Neural progenitor cell (in vitro differentiated cells): ENCODE measurements around the gene RAPGEF2. TPM values are rescaled to one million over a fixed set of nuclear protein-coding genes. Genes with fewer than 3 reads are reported as not detected.

ENCODE experiments used
- DNase-seq: peaks from one replicate; pipeline ENCODE4 v3.0.0-alpha.2; 2016; ENCODE audit warnings: low spot score
- H2AFZ ChIP-seq: fragments of 200-600 bp; sonication (generic); replicated peaks from 2 replicates; pipeline ENCODE4 v1.6.1; 2016; ENCODE audit warnings: antibody characterized with exemption
- H3F3A ChIP-seq: fragments of 200-600 bp; sonication (generic); 2 replicates; pipeline ENCODE4 v1.6.1; 2016; ENCODE audit warnings: antibody characterized with exemption, low read depth
- H3K27ac ChIP-seq: fragments of 200-600 bp; sonication (generic); 2 replicates; pipeline ENCODE4 v1.5.1; 2016; ENCODE audit warnings: mild to moderate bottlenecking
- H3K27me3 ChIP-seq: fragments of 200-600 bp; sonication (generic); 2 replicates; pipeline ENCODE4 v1.6.1; 2016; ENCODE audit warnings: mild to moderate bottlenecking, moderate library complexity
- H3K36me3 ChIP-seq: fragments of 200-600 bp; sonication (generic); 2 replicates; pipeline ENCODE4 v1.5.1; 2016
- H3K4me1 ChIP-seq: fragments of 200-600 bp; sonication (generic); 2 replicates; pipeline ENCODE4 v1.6.1; 2016; ENCODE audit warnings: mixed run types
- H3K4me2 ChIP-seq: fragments of 200-600 bp; sonication (generic); 2 replicates; pipeline ENCODE4 v1.6.1; 2016
- H3K4me3 ChIP-seq: fragments of 200-600 bp; sonication (generic); 2 replicates; pipeline ENCODE4 v1.5.1; 2016
- H3K79me2 ChIP-seq: fragments of 200-600 bp; sonication (generic); 2 replicates; pipeline ENCODE4 v1.6.1; 2016; ENCODE audit warnings: low read depth
- H3K9ac ChIP-seq: fragments of 200-600 bp; sonication (generic); 2 replicates; pipeline ENCODE4 v1.6.1; 2016
- H3K9me3 ChIP-seq: fragments of 200-600 bp; sonication (generic); 2 replicates; pipeline ENCODE4 v1.5.1; 2016; ENCODE audit warnings: low read depth
- H4K20me1 ChIP-seq: fragments of 200-600 bp; sonication (generic); 2 replicates; pipeline ENCODE4 v1.6.1; 2016; ENCODE audit warnings: low read depth
- H3K27ac Mint-ChIP-seq: 3 replicates; pipeline ENCODE4 v1.8.0; 2021; ENCODE audit warnings: mixed read lengths
- H3K27me3 Mint-ChIP-seq: 2 replicates; pipeline ENCODE4 v1.8.0; 2022; ENCODE audit warnings: low read depth, mild to moderate bottlenecking, inconsistent platforms, moderate library complexity, mixed read lengths; ENCODE audit not compliant: insufficient read depth
- H3K36me3 Mint-ChIP-seq: 3 replicates; pipeline ENCODE4 v1.8.0; 2021; ENCODE audit warnings: mixed read lengths
- H3K4me1 Mint-ChIP-seq: 3 replicates; pipeline ENCODE4 v1.8.0; 2021; ENCODE audit warnings: mixed read lengths
- H3K4me3 Mint-ChIP-seq: 3 replicates; pipeline ENCODE4 v1.8.0; 2021; ENCODE audit warnings: mild to moderate bottlenecking, moderate library complexity, mixed read lengths
- H3K9me3 Mint-ChIP-seq: 3 replicates; pipeline ENCODE4 v1.8.0; 2020; ENCODE audit warnings: mixed read lengths
- EZH2 ChIP-seq: fragments of 200-600 bp; sonication (generic); IDR thresholded peaks from 2 replicates; pipeline ENCODE4 v1.6.1; 2017; ENCODE audit warnings: antibody characterized with exemption, mild to moderate bottlenecking, moderate library complexity
- EZH2phosphoT487 ChIP-seq: fragments of 200-600 bp; sonication (generic); IDR thresholded peaks from 2 replicates; pipeline ENCODE4 v1.6.1; 2017; ENCODE audit warnings: antibody characterized with exemption
- total RNA-seq: library from RNA; depleted of rRNA; stranded (reverse); fragments of >200 nt; gene quantifications from 2 replicates; pipeline ENCODE4 v1.2.3, GENCODE V29; 2015; ENCODE audit warnings: low replicate concordance
- TF ChIP-seq, protein P1 (sequence below): fragments of 200-600 bp; sonication (generic); IDR thresholded peaks from 2 replicates; pipeline ENCODE4 v1.5.1; 2017; ENCODE audit warnings: antibody characterized with exemption, mild to moderate bottlenecking

RAPGEF2 gene
- total RNA-seq, 1 donor from 2014 or later, result 70.4 TPM

DNA sequence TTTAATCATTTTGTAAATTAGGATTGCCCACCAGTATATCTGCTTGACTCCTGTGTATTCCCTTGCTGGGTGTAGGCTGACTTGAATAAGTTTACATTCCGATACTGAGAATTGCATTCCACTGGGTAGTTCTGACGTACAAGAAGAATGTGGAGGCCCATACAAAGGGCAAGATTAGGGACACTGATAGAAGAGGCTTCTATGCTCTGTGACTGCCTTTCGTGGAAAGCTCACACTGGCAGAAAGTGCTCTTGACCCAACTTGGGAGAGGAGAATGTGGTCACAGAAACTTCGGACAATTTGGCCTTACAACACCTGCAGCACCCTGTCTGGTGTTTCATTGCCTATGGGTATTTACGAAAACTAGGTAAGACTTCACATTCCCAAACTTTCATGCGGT is 126.3 kb downstream of the RAPGEF2 start:
- H3K4me3 ChIP-seq, result no peak overlapping the region
- no peaks in the 10 kb centered on the region for H3K9me3 ChIP-seq
- no peak overlapping the region for H3K9ac ChIP-seq
- H3K4me1 Mint-ChIP-seq, result peaks cover 16% of the 10 kb centered on the region
- no peak overlapping the region for H2AFZ ChIP-seq
- H3K27ac Mint-ChIP-seq, result peak overlapping the region; percentile 50
- H3K9me3 Mint-ChIP-seq, result peaks cover 19% of the 10 kb centered on the region
- H3K4me2 ChIP-seq, result peak overlapping the region; percentile 59
- no peaks in the 10 kb centered on the region for H3K27me3 ChIP-seq
- H3K36me3 ChIP-seq, result no peaks in the 10 kb centered on the region
- H3K36me3 Mint-ChIP-seq, result peaks cover 20% of the 10 kb centered on the region
- H3K4me1 ChIP-seq, result peaks cover 10% of the 10 kb centered on the region
- peak overlapping the region; percentile 26 for H3K27ac ChIP-seq
- H3F3A ChIP-seq, result no peaks in the 10 kb centered on the region
- H3K79me2 ChIP-seq, result peaks cover 52% of the 10 kb centered on the region
- no peak overlapping the region for H3K4me3 Mint-ChIP-seq
- TF ChIP-seq, protein P1, sequence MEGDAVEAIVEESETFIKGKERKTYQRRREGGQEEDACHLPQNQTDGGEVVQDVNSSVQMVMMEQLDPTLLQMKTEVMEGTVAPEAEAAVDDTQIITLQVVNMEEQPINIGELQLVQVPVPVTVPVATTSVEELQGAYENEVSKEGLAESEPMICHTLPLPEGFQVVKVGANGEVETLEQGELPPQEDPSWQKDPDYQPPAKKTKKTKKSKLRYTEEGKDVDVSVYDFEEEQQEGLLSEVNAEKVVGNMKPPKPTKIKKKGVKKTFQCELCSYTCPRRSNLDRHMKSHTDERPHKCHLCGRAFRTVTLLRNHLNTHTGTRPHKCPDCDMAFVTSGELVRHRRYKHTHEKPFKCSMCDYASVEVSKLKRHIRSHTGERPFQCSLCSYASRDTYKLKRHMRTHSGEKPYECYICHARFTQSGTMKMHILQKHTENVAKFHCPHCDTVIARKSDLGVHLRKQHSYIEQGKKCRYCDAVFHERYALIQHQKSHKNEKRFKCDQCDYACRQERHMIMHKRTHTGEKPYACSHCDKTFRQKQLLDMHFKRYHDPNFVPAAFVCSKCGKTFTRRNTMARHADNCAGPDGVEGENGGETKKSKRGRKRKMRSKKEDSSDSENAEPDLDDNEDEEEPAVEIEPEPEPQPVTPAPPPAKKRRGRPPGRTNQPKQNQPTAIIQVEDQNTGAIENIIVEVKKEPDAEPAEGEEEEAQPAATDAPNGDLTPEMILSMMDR, result no peak
- no peak for TF ChIP-seq EZH2
- no peak for TF ChIP-seq EZH2phosphoT487
- peak; percentile 84 for DNase-seq
- no peaks in the 10 kb centered on the region for H3K27me3 Mint-ChIP-seq
- peaks cover 5% of the 10 kb centered on the region for H4K20me1 ChIP-seq

DNA sequence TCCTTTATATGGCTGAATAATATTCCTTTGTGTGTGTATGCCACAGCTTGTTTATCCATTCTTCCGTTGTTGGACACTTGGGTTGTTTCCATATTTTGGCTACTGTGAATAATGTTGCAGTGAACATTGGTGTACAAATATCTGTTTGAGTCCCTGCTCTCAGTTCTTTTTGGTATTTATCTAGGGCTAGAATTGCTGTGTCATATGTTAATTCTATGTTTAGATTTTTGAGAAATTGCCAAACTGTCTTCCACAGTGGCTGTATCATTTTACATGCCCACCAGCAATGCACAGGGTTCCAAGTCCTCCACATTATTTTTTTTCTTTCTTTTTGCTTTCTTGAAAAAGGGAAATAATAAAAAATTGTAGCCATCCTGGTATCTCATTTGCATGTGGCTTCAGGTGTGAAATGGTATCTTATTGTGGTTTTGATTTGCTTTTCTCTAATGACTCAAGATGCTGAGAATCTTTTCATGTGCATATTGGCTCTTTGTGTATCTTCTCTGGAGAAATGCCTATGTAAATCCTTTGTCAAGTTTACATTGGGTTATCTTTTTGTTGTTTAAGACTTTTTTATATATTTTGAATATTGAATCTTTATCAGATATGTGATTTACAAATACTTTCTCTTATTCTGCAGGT is 129.7 kb downstream of the RAPGEF2 start:
- no peak overlapping the region for H3K9ac ChIP-seq
- Mint-ChIP-seq H3K36me3 (peaks cover 23% of the 10 kb centered on the region), H3K4me3 (no peak overlapping the region), H3K27me3 (no peaks in the 10 kb centered on the region), H3K27ac (no peak overlapping the region), H3K4me1 (peaks cover 15% of the 10 kb centered on the region), H3K9me3 (peaks cover 29% of the 10 kb centered on the region)
- no peaks in the 10 kb centered on the region for H3K27me3 ChIP-seq
- TF ChIP-seq EZH2phosphoT487 (no peak), EZH2 (no peak)
- TF ChIP-seq, protein P1, result no peak
- H4K20me1 ChIP-seq, result no peaks in the 10 kb centered on the region
- H3K9me3 ChIP-seq, result no peaks in the 10 kb centered on the region
- H3K4me2 ChIP-seq, result no peak overlapping the region
- no peak for DNase-seq
- no peak overlapping the region for H3K27ac ChIP-seq
- H2AFZ ChIP-seq, result no peak overlapping the region
- no peak overlapping the region for H3K4me3 ChIP-seq
- H3K79me2 ChIP-seq, result peaks cover 48% of the 10 kb centered on the region
- H3F3A ChIP-seq, result peaks cover 5% of the 10 kb centered on the region
- H3K36me3 ChIP-seq, result no peaks in the 10 kb centered on the region
- peaks cover 15% of the 10 kb centered on the region for H3K4me1 ChIP-seq

DNA sequence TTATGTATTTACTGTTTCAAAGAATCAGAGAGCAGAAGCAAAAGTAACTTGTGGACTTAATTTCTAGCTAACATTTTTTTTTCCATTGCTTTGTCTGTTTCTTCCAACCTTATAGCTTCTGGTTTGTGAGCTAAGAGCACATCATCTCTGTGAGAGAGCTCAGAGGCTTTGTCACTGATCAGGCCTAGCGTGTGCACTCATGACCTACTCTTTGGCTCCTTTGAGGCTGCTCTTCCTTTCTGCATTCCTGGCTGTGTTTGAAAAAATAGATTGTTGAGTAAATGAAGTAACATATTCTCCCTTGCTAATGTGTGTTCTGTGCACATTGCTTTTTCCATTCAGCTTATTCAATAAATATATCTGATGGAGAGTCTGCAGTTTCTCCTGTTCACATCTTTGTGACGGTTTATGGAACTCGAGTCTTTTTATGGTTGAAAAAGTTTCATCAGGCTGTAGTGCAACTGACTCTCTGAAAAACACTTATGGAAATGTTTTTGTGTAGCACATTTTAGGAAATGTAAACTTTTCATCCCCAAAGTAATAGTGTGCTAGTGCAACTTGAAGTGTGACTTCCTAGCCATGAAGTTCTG is 133.0 kb downstream of the RAPGEF2 start:
- Mint-ChIP-seq H3K4me3 (no peak overlapping the region), H3K9me3 (peaks cover 29% of the 10 kb centered on the region), H3K27me3 (no peaks in the 10 kb centered on the region), H3K27ac (peak overlapping the region; percentile 59), H3K36me3 (peaks cover 23% of the 10 kb centered on the region), H3K4me1 (no peaks in the 10 kb centered on the region)
- H3K4me3 ChIP-seq, result no peak overlapping the region
- no peaks in the 10 kb centered on the region for H3K27me3 ChIP-seq
- H3K9me3 ChIP-seq, result no peaks in the 10 kb centered on the region
- H3K27ac ChIP-seq, result peak overlapping the region; percentile 68
- H4K20me1 ChIP-seq, result no peaks in the 10 kb centered on the region
- H3K9ac ChIP-seq, result no peak overlapping the region
- H3K4me1 ChIP-seq, result peaks cover 5% of the 10 kb centered on the region
- peaks cover 31% of the 10 kb centered on the region for H3K79me2 ChIP-seq
- DNase-seq, result peak; percentile 15
- H2AFZ ChIP-seq, result no peak overlapping the region
- no peak overlapping the region for H3K4me2 ChIP-seq
- H3K36me3 ChIP-seq, result no peaks in the 10 kb centered on the region
- TF ChIP-seq EZH2, result no peak
- TF ChIP-seq, protein P1, result no peak
- TF ChIP-seq EZH2phosphoT487, result no peak
- H3F3A ChIP-seq, result peaks cover 5% of the 10 kb centered on the region
